Sigmoid colon (tissue), 7 donors: ENCODE results near the gene ACACA. TPM values are rescaled to one million over a fixed set of nuclear protein-coding genes. Genes with fewer than 3 reads are reported as not detected.

Source experiments
- DNase-seq: peaks from one replicate; pipeline ENCODE4 v3.0.0-alpha.2; 2019
- H3K27ac ChIP-seq, 4 donors: fragments of 200-600 bp; sonication (generic); one replicate each; pipeline ENCODE4 v1.5.1; 2016 to 2019; ENCODE audit warnings: mild to moderate bottlenecking in 1 of 4
- H3K27me3 ChIP-seq, 3 donors: fragments of 200-600 bp; sonication (generic); one replicate each; pipeline ENCODE4 v1.5.1; 2019; ENCODE audit warnings: mild to moderate bottlenecking in 1 of 3
- H3K36me3 ChIP-seq, 4 donors: fragments of 200-600 bp; sonication (generic); one replicate each; pipeline ENCODE4 v1.5.1; 2016 to 2019
- H3K4me1 ChIP-seq, 4 donors: fragments of 200-600 bp; sonication (generic); one replicate each; pipeline ENCODE4 v1.5.1; 2017 to 2019
- H3K4me3 ChIP-seq, 4 donors: fragments of 200-600 bp; sonication (generic); one replicate each; pipeline ENCODE4 v1.5.1; 2017 to 2019; ENCODE audit warnings: mild to moderate bottlenecking in 2 of 4, moderate library complexity in 1 of 4
- H3K9me3 ChIP-seq, 4 donors: fragments of 200-600 bp in 3 of 4; sonication (generic) in 3 of 4; one replicate each; pipeline versions ENCODE4 v1.5.1 to v1.6.1; 2013 to 2019
- CTCF ChIP-seq, 4 experiments: fragments of 450-650 bp in 3 of 4; fragments of 200-600 bp in 1 of 4; IDR thresholded peaks; one replicate each; pipeline ENCODE4 v1.5.1; 2016 to 2019; ENCODE audit warnings: antibody characterized with exemption in 4 of 4, mild to moderate bottlenecking in 3 of 4, moderate library complexity in 2 of 4
- EP300 ChIP-seq, 4 donors: sonication (generic); formaldehyde crosslinking; IDR thresholded peaks; one replicate each; pipeline ENCODE4 v1.6.1; 2017; ENCODE audit warnings: antibody characterized with exemption in 4 of 4
- POLR2A ChIP-seq, 2 donors: fragments of 450-650 bp; IDR thresholded peaks; one replicate each; pipeline ENCODE4 v1.6.1; 2016; ENCODE audit warnings: antibody characterized with exemption in 2 of 2, mild to moderate bottlenecking in 2 of 2, moderate library complexity in 2 of 2
- POLR2AphosphoS5 ChIP-seq, 4 donors: sonication (generic); formaldehyde crosslinking; IDR thresholded peaks; one replicate each; pipeline ENCODE4 v1.6.1; 2017; ENCODE audit warnings: antibody characterized with exemption in 4 of 4
- WGBS, 2 donors: extraction: QIAGEN DNeasy Blood & Tissue Kit; methylation state at CpG; one replicate each; pipeline ENCODE4 v1.1.7; 2013; 5-methylcytosine and 5-hydroxymethylcytosine counted together
- intact Hi-C: fragments of 100-400 bp; cut with DNase I; formaldehyde crosslinking; loops from one replicate; pipeline ENCODE4 v1.15.1; 2023
- polyA plus RNA-seq, 3 donors: library from polyadenylated mRNA; stranded (reverse); fragments of 200-250 nt; gene quantifications; one replicate each; pipeline ENCODE4 v1.2.3, GENCODE V29; 2013
- total RNA-seq, 4 donors: library from RNA; depleted of rRNA; stranded (reverse); fragments of >200 nt; gene quantifications; one replicate each; pipeline ENCODE4 v1.1.0, GENCODE V29; 2016
- donor health status: healthy with polysubstance abuse.
- donor health status: Bipolar disorder and iron deficiency.
- donor health status: healthy.

Gene ACACA
- total and polyA plus RNA-seq, 7 donors = 10.8 to 38.9 (median 27.6) TPM

GRCh38 chr17:37246085-37246484 is 160.6 kb downstream of the ACACA start:
- no peak overlapping the region for H3K4me3 ChIP-seq
- no peaks in the 10 kb centered on the region for H3K9me3 ChIP-seq
- no peak for DNase-seq
- TF ChIP-seq EP300 (IDR thresholded peaks at IDR 0.05) (no peak), POLR2AphosphoS5 (IDR thresholded peaks at IDR 0.05) (no peak), CTCF (IDR thresholded peaks at IDR 0.05) (no peak), POLR2A (IDR thresholded peaks at IDR 0.05) (no peak)
- no peaks in the 10 kb centered on the region for H3K4me1 ChIP-seq
- H3K36me3 ChIP-seq = peaks cover 9 to 99% (median 26%) of the 10 kb centered on the region in 4 donors
- H3K27me3 ChIP-seq = no peaks in the 10 kb centered on the region
- intact Hi-C loops = no loop called here
- no peak overlapping the region for H3K27ac ChIP-seq
- 97 to 99% methylated on average over 2 of the region's 2 CpGs for WGBS, 2 donors

- WGBS, 2 donors = 91 to 95% methylated on average over 5 of the region's 5 CpGs
- Histone ChIP-seq H3K4me3 (no peak overlapping the region), H3K4me1 (no peaks in the 10 kb centered on the region), H3K36me3 (peaks cover 12 to 94% (median 20%) of the 10 kb centered on the region in 4 donors), H3K27me3 (no peaks in the 10 kb centered on the region), H3K27ac (no peak overlapping the region), H3K9me3 (no peaks in the 10 kb centered on the region)
- intact Hi-C loops = no loop called here
- no peak for DNase-seq
- TF ChIP-seq POLR2AphosphoS5 (IDR thresholded peaks at IDR 0.05) (no peak), CTCF (IDR thresholded peaks at IDR 0.05) (no peak), POLR2A (IDR thresholded peaks at IDR 0.05) (no peak), EP300 (IDR thresholded peaks at IDR 0.05) (no peak)
Observed at GRCh38 chr17:37240381-37240780, 166.3 kb downstream of the ACACA start.

GRCh38 chr17:37239690-37240334 is 166.8 kb downstream of the ACACA start:
- Histone ChIP-seq H3K4me1 (no peaks in the 10 kb centered on the region), H3K9me3 (no peaks in the 10 kb centered on the region), H3K36me3 (peaks cover 11 to 94% (median 19%) of the 10 kb centered on the region in 4 donors), H3K4me3 (no peak overlapping the region), H3K27ac (no peak overlapping the region), H3K27me3 (no peaks in the 10 kb centered on the region)
- 90 to 93% methylated on average over 3 of the region's 3 CpGs for WGBS, 2 donors
- intact Hi-C loops = loop anchor here (10.0 kb wide), 1 partner anchor 635 kb away; the partner anchor contains the start of gene MRM1
- DNase-seq = no peak
- TF ChIP-seq CTCF (IDR thresholded peaks at IDR 0.05) (peak in 2 of 4 experiments; percentile 16 to 50), EP300 (IDR thresholded peaks at IDR 0.05) (no peak), POLR2AphosphoS5 (IDR thresholded peaks at IDR 0.05) (no peak)

GRCh38 chr17:37234106-37234505 is 172.5 kb downstream of the ACACA start:
- no peaks in the 10 kb centered on the region for H3K9me3 ChIP-seq
- TF ChIP-seq POLR2AphosphoS5 (IDR thresholded peaks at IDR 0.05) (no peak), CTCF (IDR thresholded peaks at IDR 0.05) (no peak), EP300 (IDR thresholded peaks at IDR 0.05) (no peak), POLR2A (IDR thresholded peaks at IDR 0.05) (no peak)
- WGBS, 2 donors = 95 to 97% methylated on average over 1 of the region's 1 CpG
- H3K27ac ChIP-seq = no peak overlapping the region
- H3K4me1 ChIP-seq = no peaks in the 10 kb centered on the region
- no peaks in the 10 kb centered on the region for H3K27me3 ChIP-seq
- H3K4me3 ChIP-seq = no peak overlapping the region
- peaks cover 0 to 70% (median 7%) of the 10 kb centered on the region in 4 donors for H3K36me3 ChIP-seq
- intact Hi-C loops = loop anchor here (10.0 kb wide), 1 partner anchor 629 kb away; the partner anchor contains the start of gene MRM1
- no peak for DNase-seq
